HL-60 (cell line): ENCODE results near the gene LINC01488.

ENCODE experiments used
- GABPA ChIP-seq: IDR thresholded peaks from 2 replicates; pipeline ENCODE4 v1.6.1; 2012; ENCODE audit warnings: low read depth
- POLR2AphosphoS5 ChIP-seq: IDR thresholded peaks from 2 replicates; pipeline ENCODE4 v1.6.1; 2012; ENCODE audit warnings: low read depth
- SPI1 ChIP-seq: IDR thresholded peaks from 2 replicates; pipeline ENCODE4 v1.6.1; 2012; ENCODE audit warnings: low read depth, mild to moderate bottlenecking, borderline replicate concordance
- TF ChIP-seq, protein P1 (sequence below): IDR thresholded peaks from one replicate; pipeline ENCODE4 v1.5.1; 2011; ENCODE audit warnings: low read length, control low read depth, inconsistent platforms; ENCODE audit not compliant: insufficient read depth
- TF ChIP-seq, protein P2 (sequence below): IDR thresholded peaks from 2 replicates; pipeline ENCODE4 v1.6.1; 2012; ENCODE audit warnings: low read depth; ENCODE audit not compliant: insufficient replicate concordance

DNA sequence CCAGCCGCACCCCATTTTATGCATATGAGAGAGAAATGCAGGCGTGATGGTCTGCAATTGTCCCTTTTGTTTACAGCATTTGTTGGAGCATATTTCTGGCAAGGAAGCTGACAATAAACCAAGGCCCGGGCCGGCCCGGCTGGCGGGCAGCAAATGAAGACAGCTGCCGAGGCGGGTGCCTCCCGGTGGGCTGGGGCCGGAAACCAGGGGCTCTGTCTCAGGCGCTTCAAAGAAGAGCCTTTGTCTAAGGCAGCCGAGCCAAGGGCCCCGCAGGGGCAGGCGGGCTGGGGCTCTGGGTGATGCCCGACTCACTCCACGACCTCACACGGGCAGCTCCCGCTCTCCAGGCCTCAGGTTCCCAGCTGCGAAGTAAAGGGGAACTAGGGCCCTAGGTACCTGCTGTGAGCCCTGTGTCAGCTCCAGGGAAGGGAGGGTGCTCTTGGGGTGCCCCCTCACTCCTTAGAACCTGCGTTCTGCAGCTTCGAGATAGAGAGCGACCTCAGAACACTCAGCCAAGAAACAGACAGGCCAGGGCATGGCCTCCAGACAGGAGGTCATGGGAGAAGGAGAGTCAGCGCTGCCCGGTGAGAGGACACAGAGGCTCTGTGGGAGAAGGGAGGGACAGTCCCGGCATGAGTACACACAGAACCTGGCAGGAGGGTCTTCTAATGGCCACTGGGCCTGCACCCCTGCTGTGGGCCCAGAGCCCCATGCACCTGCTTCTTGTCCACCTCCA, 2.4 kb downstream of the LINC01488 start:
- TF ChIP-seq, protein P1, sequence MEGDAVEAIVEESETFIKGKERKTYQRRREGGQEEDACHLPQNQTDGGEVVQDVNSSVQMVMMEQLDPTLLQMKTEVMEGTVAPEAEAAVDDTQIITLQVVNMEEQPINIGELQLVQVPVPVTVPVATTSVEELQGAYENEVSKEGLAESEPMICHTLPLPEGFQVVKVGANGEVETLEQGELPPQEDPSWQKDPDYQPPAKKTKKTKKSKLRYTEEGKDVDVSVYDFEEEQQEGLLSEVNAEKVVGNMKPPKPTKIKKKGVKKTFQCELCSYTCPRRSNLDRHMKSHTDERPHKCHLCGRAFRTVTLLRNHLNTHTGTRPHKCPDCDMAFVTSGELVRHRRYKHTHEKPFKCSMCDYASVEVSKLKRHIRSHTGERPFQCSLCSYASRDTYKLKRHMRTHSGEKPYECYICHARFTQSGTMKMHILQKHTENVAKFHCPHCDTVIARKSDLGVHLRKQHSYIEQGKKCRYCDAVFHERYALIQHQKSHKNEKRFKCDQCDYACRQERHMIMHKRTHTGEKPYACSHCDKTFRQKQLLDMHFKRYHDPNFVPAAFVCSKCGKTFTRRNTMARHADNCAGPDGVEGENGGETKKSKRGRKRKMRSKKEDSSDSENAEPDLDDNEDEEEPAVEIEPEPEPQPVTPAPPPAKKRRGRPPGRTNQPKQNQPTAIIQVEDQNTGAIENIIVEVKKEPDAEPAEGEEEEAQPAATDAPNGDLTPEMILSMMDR = no peak
- TF ChIP-seq POLR2AphosphoS5 (no peak), GABPA (no peak), SPI1 (no peak)
- TF ChIP-seq, protein P2, sequence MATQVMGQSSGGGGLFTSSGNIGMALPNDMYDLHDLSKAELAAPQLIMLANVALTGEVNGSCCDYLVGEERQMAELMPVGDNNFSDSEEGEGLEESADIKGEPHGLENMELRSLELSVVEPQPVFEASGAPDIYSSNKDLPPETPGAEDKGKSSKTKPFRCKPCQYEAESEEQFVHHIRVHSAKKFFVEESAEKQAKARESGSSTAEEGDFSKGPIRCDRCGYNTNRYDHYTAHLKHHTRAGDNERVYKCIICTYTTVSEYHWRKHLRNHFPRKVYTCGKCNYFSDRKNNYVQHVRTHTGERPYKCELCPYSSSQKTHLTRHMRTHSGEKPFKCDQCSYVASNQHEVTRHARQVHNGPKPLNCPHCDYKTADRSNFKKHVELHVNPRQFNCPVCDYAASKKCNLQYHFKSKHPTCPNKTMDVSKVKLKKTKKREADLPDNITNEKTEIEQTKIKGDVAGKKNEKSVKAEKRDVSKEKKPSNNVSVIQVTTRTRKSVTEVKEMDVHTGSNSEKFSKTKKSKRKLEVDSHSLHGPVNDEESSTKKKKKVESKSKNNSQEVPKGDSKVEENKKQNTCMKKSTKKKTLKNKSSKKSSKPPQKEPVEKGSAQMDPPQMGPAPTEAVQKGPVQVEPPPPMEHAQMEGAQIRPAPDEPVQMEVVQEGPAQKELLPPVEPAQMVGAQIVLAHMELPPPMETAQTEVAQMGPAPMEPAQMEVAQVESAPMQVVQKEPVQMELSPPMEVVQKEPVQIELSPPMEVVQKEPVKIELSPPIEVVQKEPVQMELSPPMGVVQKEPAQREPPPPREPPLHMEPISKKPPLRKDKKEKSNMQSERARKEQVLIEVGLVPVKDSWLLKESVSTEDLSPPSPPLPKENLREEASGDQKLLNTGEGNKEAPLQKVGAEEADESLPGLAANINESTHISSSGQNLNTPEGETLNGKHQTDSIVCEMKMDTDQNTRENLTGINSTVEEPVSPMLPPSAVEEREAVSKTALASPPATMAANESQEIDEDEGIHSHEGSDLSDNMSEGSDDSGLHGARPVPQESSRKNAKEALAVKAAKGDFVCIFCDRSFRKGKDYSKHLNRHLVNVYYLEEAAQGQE = no peak
